HUES64 (cell line): Measurements from ENCODE around the gene GYS1.

Source experiments
- H3K27ac ChIP-seq: 2 replicates; pipeline ENCODE4 v1.7.0; 2013; ENCODE audit warnings: low read depth, low read length, inconsistent platforms
- H3K27me3 ChIP-seq: 2 replicates; pipeline ENCODE4 v1.6.1; 2013; ENCODE audit warnings: mild to moderate bottlenecking, low read length; ENCODE audit not compliant: insufficient read depth
- H3K36me3 ChIP-seq: 2 replicates; pipeline ENCODE4 v1.6.1; 2013; ENCODE audit warnings: mild to moderate bottlenecking, low read length; ENCODE audit not compliant: insufficient read depth
- H3K4me1 ChIP-seq: 2 replicates; pipeline ENCODE4 v1.6.1; 2013; ENCODE audit warnings: mild to moderate bottlenecking, low read length, moderate library complexity; ENCODE audit not compliant: insufficient read depth
- H3K4me3 ChIP-seq: 2 replicates; pipeline ENCODE4 v1.5.1; 2013; ENCODE audit warnings: mild to moderate bottlenecking, low read length, moderate library complexity
- H3K9ac ChIP-seq: 2 replicates; pipeline ENCODE4 v1.6.1; 2013; ENCODE audit warnings: mild to moderate bottlenecking, low read depth, low read length
- H3K9me3 ChIP-seq: 2 replicates; pipeline ENCODE4 v1.6.1; 2013; ENCODE audit warnings: low read depth, low read length; ENCODE audit not compliant: insufficient read depth
- WGBS: fragments of 150-250, 120-280 bp; methylation state at CpG from one replicate; pipeline ENCODE4 v1.1.7; 2013; ENCODE audit warnings: missing lambda C conversion rate; 5-methylcytosine and 5-hydroxymethylcytosine counted together

Gene GYS1

GRCh38 chr19:48997972-48998371 lies 4.9 kb upstream of the GYS1 start:
- no peaks in the 10 kb centered on the region for H3K27me3 ChIP-seq
- no peaks in the 10 kb centered on the region; the same call in 1 of the 2 replicates for H3K4me1 ChIP-seq
- no peak overlapping the region for H3K27ac ChIP-seq
- H3K9me3 ChIP-seq: no peaks in the 10 kb centered on the region
- 83% methylated on average over 5 of the region's 5 CpGs for WGBS
- no peak overlapping the region for H3K4me3 ChIP-seq
- H3K9ac ChIP-seq: no peak overlapping the region
- H3K36me3 ChIP-seq: peaks cover 14% of the 10 kb centered on the region

GRCh38 chr19:48994035-48994386 lies 902 bp upstream of the GYS1 start:
- H3K36me3 ChIP-seq: peaks cover 11% of the 10 kb centered on the region; the same call in 1 of the 2 replicates
- H3K4me3 ChIP-seq: peak overlapping the region; percentile 80
- 2% methylated on average over 13 of the region's 13 CpGs for WGBS
- no peaks in the 10 kb centered on the region for H3K9me3 ChIP-seq
- no peaks in the 10 kb centered on the region; the same call in 1 of the 2 replicates for H3K4me1 ChIP-seq
- H3K27me3 ChIP-seq: no peaks in the 10 kb centered on the region
- H3K9ac ChIP-seq: peak overlapping the region; percentile 72
- H3K27ac ChIP-seq: no peak overlapping the region

GRCh38 chr19:48992581-48993174 lies 431 bp downstream of the GYS1 start:
- H3K4me1 ChIP-seq: no peaks in the 10 kb centered on the region; the same call in 1 of the 2 replicates
- peaks cover 20% of the 10 kb centered on the region for H3K36me3 ChIP-seq
- peak overlapping the region; percentile 73 for H3K9ac ChIP-seq
- peak overlapping the region; percentile 59; the same call in 1 of the 2 replicates for H3K27ac ChIP-seq
- no peaks in the 10 kb centered on the region for H3K27me3 ChIP-seq
- H3K9me3 ChIP-seq: no peaks in the 10 kb centered on the region
- peak overlapping the region; percentile 80 for H3K4me3 ChIP-seq
- 1% methylated on average over 20 of the region's 20 CpGs for WGBS

GRCh38 chr19:48991873-48992580 lies 1.1 kb downstream of the GYS1 start:
- Histone ChIP-seq H3K27ac (peak overlapping the region; percentile 4; the same call in 1 of the 2 replicates), H3K27me3 (no peaks in the 10 kb centered on the region), H3K9ac (peak overlapping the region; percentile 73), H3K4me3 (peak overlapping the region; percentile 80), H3K4me1 (no peaks in the 10 kb centered on the region; the same call in 1 of the 2 replicates), H3K9me3 (no peaks in the 10 kb centered on the region), H3K36me3 (peaks cover 24% of the 10 kb centered on the region)
- 45% methylated on average over 8 of the region's 8 CpGs for WGBS

- WGBS: 95% methylated on average over 22 of the region's 22 CpGs
- Histone ChIP-seq H3K9ac (no peak overlapping the region), H3K27ac (no peak overlapping the region)
Measured at GRCh38 chr19:48991011-48991609, 2.0 kb downstream of the GYS1 start.

GRCh38 chr19:48990400-48990799 lies 2.7 kb downstream of the GYS1 start:
- no peak overlapping the region for H3K27ac ChIP-seq
- no peaks in the 10 kb centered on the region for H3K9me3 ChIP-seq
- 77% methylated on average over 4 of the region's 4 CpGs for WGBS
- H3K9ac ChIP-seq: no peak overlapping the region; the same call in 1 of the 2 replicates
- H3K4me3 ChIP-seq: no peak overlapping the region
- H3K36me3 ChIP-seq: peaks cover 38% of the 10 kb centered on the region
- H3K27me3 ChIP-seq: no peaks in the 10 kb centered on the region
- H3K4me1 ChIP-seq: no peaks in the 10 kb centered on the region; the same call in 1 of the 2 replicates

More at GRCh38 chr19:48991011-48991609, 2.0 kb downstream of the GYS1 start:
- H3K9me3 ChIP-seq: no peaks in the 10 kb centered on the region
- no peaks in the 10 kb centered on the region; the same call in 1 of the 2 replicates for H3K4me1 ChIP-seq
- no peak overlapping the region for H3K4me3 ChIP-seq
- no peaks in the 10 kb centered on the region for H3K27me3 ChIP-seq
- peaks cover 31% of the 10 kb centered on the region for H3K36me3 ChIP-seq

GRCh38 chr19:48989701-48990291 lies 3.3 kb downstream of the GYS1 start:
- Histone ChIP-seq H3K4me3 (no peak overlapping the region), H3K4me1 (no peaks in the 10 kb centered on the region; the same call in 1 of the 2 replicates)
- 93% methylated on average over 17 of the region's 17 CpGs for WGBS

GRCh38 chr19:48988860-48989259 lies 4.2 kb downstream of the GYS1 start:
- no peaks in the 10 kb centered on the region; the same call in 1 of the 2 replicates for H3K4me1 ChIP-seq
- peaks cover 48% of the 10 kb centered on the region for H3K36me3 ChIP-seq
- no peaks in the 10 kb centered on the region for H3K9me3 ChIP-seq
- H3K27ac ChIP-seq: no peak overlapping the region
- no peaks in the 10 kb centered on the region for H3K27me3 ChIP-seq
- no peak overlapping the region for H3K4me3 ChIP-seq
- no peak overlapping the region for H3K9ac ChIP-seq
- 95% methylated on average over 9 of the region's 9 CpGs for WGBS

More at GRCh38 chr19:48989701-48990291, 3.3 kb downstream of the GYS1 start:
- no peak overlapping the region for H3K9ac ChIP-seq
- H3K9me3 ChIP-seq: no peaks in the 10 kb centered on the region
- no peaks in the 10 kb centered on the region for H3K27me3 ChIP-seq
- H3K36me3 ChIP-seq: peaks cover 44% of the 10 kb centered on the region
- H3K27ac ChIP-seq: no peak overlapping the region

GRCh38 chr19:48988286-48988685 lies 4.8 kb downstream of the GYS1 start:
- Histone ChIP-seq H3K27ac (no peak overlapping the region), H3K9me3 (no peaks in the 10 kb centered on the region), H3K4me1 (no peaks in the 10 kb centered on the region; the same call in 1 of the 2 replicates), H3K36me3 (peaks cover 48% of the 10 kb centered on the region), H3K9ac (no peak overlapping the region), H3K27me3 (no peaks in the 10 kb centered on the region), H3K4me3 (no peak overlapping the region)
- WGBS: 98% methylated on average over 7 of the region's 7 CpGs

- 90% methylated on average over 7 of the region's 7 CpGs for WGBS
- H3K27ac ChIP-seq: no peak overlapping the region
- H3K9me3 ChIP-seq: no peaks in the 10 kb centered on the region
- no peaks in the 10 kb centered on the region; the same call in 1 of the 2 replicates for H3K4me1 ChIP-seq
- peaks cover 48% of the 10 kb centered on the region for H3K36me3 ChIP-seq
- no peaks in the 10 kb centered on the region for H3K27me3 ChIP-seq
- H3K4me3 ChIP-seq: no peak overlapping the region
- no peak overlapping the region for H3K9ac ChIP-seq
Measured at GRCh38 chr19:48987323-48987722, 5.8 kb downstream of the GYS1 start.

GRCh38 chr19:48986211-48986610 lies 6.9 kb downstream of the GYS1 start:
- H3K27ac ChIP-seq: no peak overlapping the region
- H3K4me1 ChIP-seq: no peaks in the 10 kb centered on the region
- H3K36me3 ChIP-seq: peaks cover 58% of the 10 kb centered on the region
- H3K27me3 ChIP-seq: no peaks in the 10 kb centered on the region
- H3K4me3 ChIP-seq: no peak overlapping the region
- WGBS: 98% methylated on average over 3 of the region's 3 CpGs
- H3K9ac ChIP-seq: no peak overlapping the region
- H3K9me3 ChIP-seq: no peaks in the 10 kb centered on the region
